Measurements from ENCODE around the gene CXCL11. TPM values are rescaled to one million over a fixed set of nuclear protein-coding genes. Genes with fewer than 3 reads are reported as not detected.

CXCL11 gene
- polyA plus RNA-seq, 1 donor from 2014 or later = 0.33 TPM

GRCh38 chr4:76060506-76060905 lies 24.6 kb upstream of the CXCL11 start:
- H3K9ac ChIP-seq (ENCODE audit: low read length) = no peak overlapping the region
- no peak overlapping the region for H3K4me2 ChIP-seq (ENCODE audit: low read length)
- no peaks in the 10 kb centered on the region for H3K36me3 ChIP-seq (ENCODE audit: insufficient read depth, low read length)
- no peak overlapping the region for H3K27ac ChIP-seq (ENCODE audit: low read length)
- H4K20me1 ChIP-seq (ENCODE audit: insufficient read depth) = no peaks in the 10 kb centered on the region
- H3K9me3 ChIP-seq (ENCODE audit: low read length) = no peaks in the 10 kb centered on the region
- no peaks in the 10 kb centered on the region for H3F3A ChIP-seq (ENCODE audit: insufficient read depth, low read length, poor library complexity, severe bottlenecking)
- no peaks in the 10 kb centered on the region for H3K9me2 ChIP-seq (ENCODE audit: insufficient read depth, low read length)
- no peaks in the 10 kb centered on the region for H3K27me3 ChIP-seq (ENCODE audit: insufficient read depth, low read depth, low read length)
- no peaks in the 10 kb centered on the region for H3K79me2 ChIP-seq (replicated peaks; ENCODE audit: insufficient read depth, low read length)
- TF ChIP-seq MXI1 (conservative IDR thresholded peaks at IDR 0.05; ENCODE audit: poor library complexity, severe bottlenecking) (no peak), CTCF (IDR thresholded peaks at IDR 0.05; ENCODE audit: poor library complexity, severe bottlenecking) (no peak), POLR2AphosphoS5 (IDR thresholded peaks at IDR 0.05) (no peak), REST (IDR thresholded peaks at IDR 0.05; ENCODE audit: borderline replicate concordance) (no peak), TAF1 (IDR thresholded peaks at IDR 0.05; ENCODE audit: low read depth) (no peak), EZH2 (IDR thresholded peaks at IDR 0.05; ENCODE audit: borderline replicate concordance, insufficient read depth, low read length, poor library complexity, severe bottlenecking) (no peak), SMC3 (conservative IDR thresholded peaks at IDR 0.05; ENCODE audit: poor library complexity) (no peak), RAD21 (conservative IDR thresholded peaks at IDR 0.05) (no peak), EP300 (conservative IDR thresholded peaks at IDR 0.05; ENCODE audit: poor library complexity, severe bottlenecking) (no peak)
- no peak overlapping the region for H3K4me3 ChIP-seq (ENCODE audit: low read length)
- H2AFZ ChIP-seq (ENCODE audit: low read depth, low read length) = no peak overlapping the region

- H3F3A ChIP-seq (ENCODE audit: insufficient read depth, low read length, poor library complexity, severe bottlenecking) = no peaks in the 10 kb centered on the region
- H3K27me3 ChIP-seq (ENCODE audit: insufficient read depth, low read depth, low read length) = no peaks in the 10 kb centered on the region
- H2AFZ ChIP-seq (ENCODE audit: low read depth, low read length) = no peak overlapping the region
- H3K9ac ChIP-seq (ENCODE audit: low read length) = no peak overlapping the region
- H3K4me2 ChIP-seq (ENCODE audit: low read length) = no peak overlapping the region
- TF ChIP-seq TAF1 (IDR thresholded peaks at IDR 0.05; ENCODE audit: low read depth) (no peak), EZH2 (IDR thresholded peaks at IDR 0.05; ENCODE audit: borderline replicate concordance, insufficient read depth, low read length, poor library complexity, severe bottlenecking) (no peak), CTCF (IDR thresholded peaks at IDR 0.05; ENCODE audit: poor library complexity, severe bottlenecking) (no peak), POLR2AphosphoS5 (IDR thresholded peaks at IDR 0.05) (no peak), EP300 (conservative IDR thresholded peaks at IDR 0.05; ENCODE audit: poor library complexity, severe bottlenecking) (no peak), MXI1 (conservative IDR thresholded peaks at IDR 0.05; ENCODE audit: poor library complexity, severe bottlenecking) (no peak), SMC3 (conservative IDR thresholded peaks at IDR 0.05; ENCODE audit: poor library complexity) (no peak), REST (IDR thresholded peaks at IDR 0.05; ENCODE audit: borderline replicate concordance) (no peak)
- no peaks in the 10 kb centered on the region for H3K36me3 ChIP-seq (ENCODE audit: insufficient read depth, low read length)
- H3K9me2 ChIP-seq (ENCODE audit: insufficient read depth, low read length) = no peaks in the 10 kb centered on the region
- no peaks in the 10 kb centered on the region for H3K79me2 ChIP-seq (replicated peaks; ENCODE audit: insufficient read depth, low read length)
- H3K9me3 ChIP-seq (ENCODE audit: low read length) = no peaks in the 10 kb centered on the region
- no peak overlapping the region for H3K27ac ChIP-seq (ENCODE audit: low read length)
- no peaks in the 10 kb centered on the region for H4K20me1 ChIP-seq (ENCODE audit: insufficient read depth)
- no peak overlapping the region for H3K4me3 ChIP-seq (ENCODE audit: low read length)
Observed at GRCh38 chr4:76059750-76060149, 23.9 kb upstream of the CXCL11 start.
